Measurements from ENCODE around the gene NHLRC3.
"Not testable (repeated sequence)": the region's sequence is repeated elsewhere in the genome, so short reads cannot be mapped to it uniquely, and the experiment has no call there.

NHLRC3 gene

DNA sequence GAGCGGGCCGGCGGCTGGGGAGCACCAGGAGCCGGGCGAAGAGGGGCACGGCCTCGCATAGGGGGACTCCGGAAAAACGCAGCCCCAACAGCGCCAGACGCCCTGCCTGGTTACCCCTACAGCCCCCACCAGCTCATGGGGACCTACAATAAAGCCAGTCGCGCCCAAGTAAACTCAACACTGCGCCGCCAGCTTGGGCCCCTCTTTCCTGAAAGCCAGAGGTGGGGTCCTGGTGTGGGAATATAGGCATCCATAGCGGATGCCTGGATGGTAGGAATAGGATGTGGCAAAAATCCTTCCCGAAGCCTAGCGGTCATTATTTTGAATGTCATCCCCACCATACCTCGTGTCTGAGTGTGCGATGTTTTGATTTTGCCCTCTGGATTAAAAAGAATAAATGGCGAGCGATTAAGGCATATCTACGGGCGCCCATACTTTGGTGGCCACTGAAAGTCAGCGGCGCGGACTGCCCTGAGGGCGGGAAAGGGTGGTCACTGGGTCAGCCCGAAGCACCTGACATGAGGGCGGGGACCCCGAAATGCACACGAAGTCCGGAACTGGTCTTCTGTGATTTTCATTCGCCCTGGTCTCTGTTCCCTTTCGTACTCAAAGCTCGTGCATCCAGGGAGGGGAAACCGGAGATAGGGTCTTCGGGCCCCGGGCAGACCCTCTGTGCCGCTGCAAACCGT, at the start of gene NHLRC3, which contains the start of gene PROSER1:
TSS of gene NHLRC3 (plus strand) at position 577 of the 689 bp plus-strand sequence. CDS start 184 bp downstream, outside the sequence.
TSS of gene PROSER1 (minus strand) at position 210 of the 689 bp plus-strand sequence. CDS start 847 bp downstream, outside the sequence.
- DNase-seq (ENCODE audit: low read depth) = peak; percentile 97

GRCh38 chr13:38990693-38991092, 47.6 kb upstream of the NHLRC3 start, which contains the start of gene STOML3:
Gene STOML3 (minus strand): TSS chr13:38990831. CDS start chr13:38990721, 110 bp downstream.
- no peak for DNase-seq (ENCODE audit: low read depth)

DNA sequence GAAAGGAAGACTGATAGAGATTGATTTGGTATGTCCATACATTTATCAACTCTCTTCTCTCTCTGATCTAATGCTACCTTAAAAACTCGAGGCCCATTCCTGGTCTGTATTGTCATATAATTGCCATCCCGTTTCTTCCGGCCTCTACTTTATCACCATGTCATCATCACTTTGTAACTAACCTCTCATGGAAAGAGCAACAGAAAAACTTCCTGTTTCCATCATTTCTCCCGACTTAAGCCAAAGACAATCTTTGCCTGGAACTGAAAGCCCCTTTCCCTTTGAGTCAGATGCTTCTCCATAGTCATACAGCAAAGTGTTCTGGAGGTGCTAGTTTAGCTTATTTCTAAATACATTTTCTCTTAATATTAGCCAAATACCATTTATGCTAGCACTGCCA, 44.9 kb upstream of the NHLRC3 start:
- DNase-seq (ENCODE audit: low read depth) = no peak

- DNase-seq (ENCODE audit: low read depth) = no peak
These were observed 39.5 kb upstream of the NHLRC3 start for GRCh38 chr13:38998739-38999138.

DNA sequence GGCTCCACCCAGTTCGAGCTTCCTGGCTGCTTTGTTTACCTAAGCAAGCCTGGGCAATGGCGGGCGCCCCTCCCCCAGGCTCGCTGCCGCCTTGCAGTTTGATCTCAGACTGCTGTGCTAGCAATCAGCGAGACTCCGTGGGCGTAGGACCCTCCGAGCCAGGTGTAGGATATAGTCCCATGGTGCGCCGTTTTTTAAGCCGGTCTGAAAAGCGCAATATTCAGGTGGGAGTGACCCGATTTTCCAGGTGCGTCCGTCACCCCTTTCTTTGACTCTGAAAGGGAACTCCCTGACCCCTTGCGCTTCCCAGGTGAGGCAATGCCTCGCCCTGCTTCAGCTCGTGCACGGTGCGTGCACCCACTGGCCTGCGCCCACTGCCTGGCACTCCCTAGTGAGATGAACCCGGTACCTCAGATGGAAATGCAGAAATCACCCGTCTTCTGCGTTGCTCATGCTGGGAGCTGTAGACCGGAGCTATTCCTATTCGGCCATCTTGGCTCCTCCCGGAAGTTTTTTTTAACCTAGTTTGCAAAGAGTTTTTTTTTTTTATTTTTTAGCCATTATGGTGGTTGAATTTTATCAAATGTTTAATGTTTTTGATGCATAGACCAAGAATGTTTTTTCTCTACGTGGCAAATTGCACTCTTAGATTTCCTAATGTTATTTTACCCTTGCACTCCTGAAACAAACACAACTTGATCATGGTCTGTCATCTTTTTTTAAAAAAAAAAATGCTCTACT, 31.7 kb upstream of the NHLRC3 start:
- DNase-seq (ENCODE audit: low read depth) = not testable (repeated sequence)

- DNase-seq (ENCODE audit: low read depth) = no peak
These were observed 25.6 kb upstream of the NHLRC3 start for GRCh38 chr13:39012608-39013007.

GRCh38 chr13:39013462-39013861, 24.8 kb upstream of the NHLRC3 start:
- DNase-seq (ENCODE audit: low read depth) = no peak

GRCh38 chr13:39016087-39016486, 22.2 kb upstream of the NHLRC3 start:
- no peak for DNase-seq (ENCODE audit: low read depth)

- DNase-seq (ENCODE audit: low read depth) = peak; percentile 6
These were observed 21.5 kb upstream of the NHLRC3 start for GRCh38 chr13:39016787-39017186.

DNA sequence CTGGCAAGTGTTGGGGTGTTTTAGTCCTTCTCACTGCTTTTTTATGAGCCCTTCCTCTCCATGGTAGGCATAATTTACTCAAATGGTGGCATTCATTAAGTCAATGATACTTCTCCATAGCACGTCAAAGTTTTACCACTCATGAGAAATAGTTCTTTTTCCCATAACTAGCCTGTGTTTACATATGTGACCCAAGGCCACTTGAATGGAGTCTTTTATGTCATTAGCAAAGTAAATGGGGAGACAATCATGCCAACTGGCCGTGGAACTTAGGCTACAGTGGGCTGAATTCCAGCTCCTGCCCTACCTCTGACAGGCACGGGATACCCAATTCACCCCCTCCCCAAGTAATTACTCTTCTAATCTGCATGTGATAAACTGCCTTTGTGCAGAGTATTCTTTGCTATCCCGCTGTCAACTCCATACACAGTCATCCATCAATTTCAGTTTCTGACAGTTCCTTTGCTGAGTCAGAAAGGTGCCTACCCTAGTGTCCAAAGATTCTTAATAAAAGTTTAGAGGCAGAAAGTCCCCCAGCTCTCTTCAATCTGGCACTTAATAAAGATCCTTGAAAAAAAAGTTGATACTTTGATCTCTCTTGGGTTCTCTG, 17.3 kb upstream of the NHLRC3 start:
- no peak for DNase-seq (ENCODE audit: low read depth)

GRCh38 chr13:39023316-39023715, 14.9 kb upstream of the NHLRC3 start:
- peak; percentile 3 for DNase-seq (ENCODE audit: low read depth)

- no peak for DNase-seq (ENCODE audit: low read depth)
These were observed 14.5 kb upstream of the NHLRC3 start for GRCh38 chr13:39023761-39024160.

DNA sequence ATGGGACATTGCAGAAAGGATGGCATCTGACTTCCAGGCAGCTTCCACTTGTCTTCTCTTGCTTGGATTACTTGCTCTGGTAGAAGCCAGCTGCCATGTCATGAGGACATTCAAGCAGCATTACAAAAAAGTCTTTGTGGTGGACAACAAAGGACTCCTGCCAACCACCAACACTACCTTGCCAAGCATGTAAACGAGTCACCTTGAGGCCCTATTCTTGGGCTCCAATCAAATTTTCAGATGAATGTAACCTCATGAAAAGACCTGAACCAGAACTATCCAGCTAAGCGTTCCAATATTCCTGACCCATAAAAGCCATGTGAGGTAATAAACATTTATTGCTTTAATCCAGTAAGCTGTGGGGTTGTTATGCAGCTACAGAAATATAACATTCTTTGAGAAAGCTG, 12.8 kb upstream of the NHLRC3 start:
- DNase-seq (ENCODE audit: low read depth) = no peak

DNA sequence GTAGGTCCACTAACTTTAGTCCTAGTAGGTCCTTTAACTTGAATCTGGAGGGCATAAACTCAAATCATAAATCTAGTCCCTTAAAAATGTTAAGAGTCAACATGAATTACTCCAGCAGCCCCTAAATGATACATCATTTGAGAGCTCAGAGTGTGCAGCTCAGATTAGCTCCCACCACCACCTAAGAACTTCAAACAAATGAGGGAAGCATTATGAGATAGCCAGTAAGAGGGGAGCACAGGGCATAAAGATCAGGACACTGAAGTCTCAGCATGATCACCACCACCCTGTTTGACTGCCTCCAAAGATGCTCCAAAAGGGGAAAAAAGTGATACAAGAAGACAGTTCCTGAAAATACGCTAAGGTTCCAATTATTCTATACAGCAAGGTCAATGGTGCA, 6.1 kb upstream of the NHLRC3 start:
- DNase-seq (ENCODE audit: low read depth) = no peak

DNA sequence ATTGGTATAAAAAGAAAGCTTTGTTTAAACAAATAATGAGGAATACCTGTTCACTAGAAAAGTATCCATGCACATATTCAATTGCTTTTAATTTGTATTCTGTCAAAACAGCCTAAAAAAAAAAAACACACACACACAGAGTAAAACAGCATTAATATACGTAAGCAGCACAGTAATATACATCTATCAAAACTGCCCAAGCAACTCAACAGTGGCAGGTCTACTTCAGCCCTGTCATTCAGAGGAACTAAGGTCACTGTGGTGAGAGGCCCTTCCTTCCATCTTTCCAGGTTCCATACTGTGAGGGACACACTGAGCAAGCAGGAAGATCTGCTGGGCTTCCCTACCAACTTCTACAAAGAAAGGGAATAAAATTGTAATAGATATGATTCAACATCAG, 4.2 kb upstream of the NHLRC3 start:
- DNase-seq (ENCODE audit: low read depth) = no peak

- no peak for DNase-seq (ENCODE audit: low read depth)
These were observed 3.1 kb upstream of the NHLRC3 start for GRCh38 chr13:39035204-39035603.

GRCh38 chr13:39035799-39036198, 2.5 kb upstream of the NHLRC3 start:
- no peak for DNase-seq (ENCODE audit: low read depth)

DNA sequence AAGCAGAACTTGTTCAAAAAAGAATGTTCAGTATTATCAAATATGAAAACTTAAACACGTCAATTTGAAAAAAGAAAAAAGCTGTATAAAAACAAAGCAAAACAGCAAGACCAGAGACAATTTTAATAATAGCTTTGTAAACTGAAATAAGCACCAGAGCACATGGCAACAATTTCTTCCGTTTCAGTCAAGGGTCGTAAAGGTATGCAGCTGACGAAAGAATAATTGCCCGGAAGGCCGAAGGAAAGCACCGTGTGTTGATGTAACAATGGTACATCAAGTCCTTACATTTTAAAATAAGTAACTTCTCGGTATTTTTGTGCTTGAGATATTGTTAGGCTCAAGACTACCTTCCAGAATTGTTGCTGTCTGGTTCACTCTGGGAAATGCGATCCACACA, 2.0 kb upstream of the NHLRC3 start:
- DNase-seq (ENCODE audit: low read depth) = no peak

DNA sequence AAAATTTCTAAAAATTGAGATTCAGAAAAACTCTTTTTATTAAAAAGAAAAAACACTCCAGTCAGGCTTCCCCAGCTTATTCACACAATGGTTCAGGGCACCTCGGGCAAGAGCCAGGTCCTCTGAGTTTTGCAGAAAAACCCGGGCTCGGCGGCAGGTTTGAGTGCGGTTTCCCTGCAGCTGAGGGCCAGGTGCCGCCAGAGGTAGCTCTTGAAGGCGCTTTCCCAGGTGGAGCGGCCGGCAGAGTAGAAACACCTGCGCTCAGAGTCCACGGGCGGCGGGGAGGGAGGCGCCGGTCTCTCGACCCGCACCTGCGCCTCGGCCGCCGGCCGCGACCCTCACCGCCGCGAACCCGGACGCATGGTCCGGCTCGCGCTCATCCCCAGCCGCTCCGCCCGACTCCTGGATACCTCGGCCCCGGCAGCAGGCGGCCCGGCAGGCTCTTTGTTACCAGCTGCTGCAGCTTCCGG, 811 bp upstream of the NHLRC3 start:
- DNase-seq (ENCODE audit: low read depth) = no peak

DNA sequence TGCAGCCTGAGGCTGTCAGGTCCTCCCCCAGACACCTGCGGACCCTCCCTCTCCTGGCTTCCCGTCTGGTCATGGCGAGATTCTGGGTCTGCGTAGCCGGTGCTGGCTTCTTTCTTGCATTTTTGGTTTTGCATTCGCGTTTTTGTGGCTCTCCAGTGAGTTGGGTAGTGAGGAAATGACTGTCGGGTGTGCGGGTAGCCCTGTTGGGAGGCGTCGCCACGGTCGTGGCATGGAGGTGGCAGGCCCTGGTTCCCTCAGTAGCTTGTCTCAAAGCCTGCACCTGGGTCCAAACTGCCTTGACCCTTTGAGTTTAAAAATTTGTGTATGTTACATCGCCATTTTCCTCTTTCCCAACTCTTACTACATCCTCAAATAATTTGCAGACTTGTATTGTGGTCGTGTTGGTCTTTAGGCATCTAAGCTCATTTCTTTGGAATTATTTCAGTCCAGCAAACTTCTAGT, 344 bp downstream of the NHLRC3 start:
- no peak for DNase-seq (ENCODE audit: low read depth)

GRCh38 chr13:39039041-39039440, 785 bp downstream of the NHLRC3 start:
- no peak for DNase-seq (ENCODE audit: low read depth)

DNA sequence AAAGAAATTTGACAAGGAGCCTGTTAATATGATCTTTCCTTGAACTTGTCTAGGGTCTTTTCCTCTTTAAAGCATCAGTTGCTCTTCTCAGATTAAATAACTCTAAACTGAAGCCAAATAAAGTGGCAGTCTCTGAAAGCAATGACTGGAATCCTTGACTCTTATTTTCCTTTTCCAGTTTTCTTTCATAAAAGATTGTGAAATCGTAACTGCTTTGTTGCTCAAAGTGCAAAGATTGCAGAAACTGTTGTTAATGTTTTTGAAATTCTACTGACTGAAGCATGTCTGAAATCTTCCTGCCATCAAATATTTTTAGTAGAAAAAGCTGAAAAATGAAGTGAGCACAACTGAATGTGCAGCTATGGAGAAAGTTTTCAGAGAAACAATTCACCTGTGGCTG, 1.9 kb downstream of the NHLRC3 start:
- DNase-seq (ENCODE audit: low read depth) = peak; percentile 33

GRCh38 chr13:39044536-39044935, 6.3 kb downstream of the NHLRC3 start:
- no peak for DNase-seq (ENCODE audit: low read depth)
